ENCODE results near the gene FAAH.
"Not testable (repeated sequence)": the region's sequence is repeated elsewhere in the genome, so short reads cannot be mapped to it uniquely, and the experiment has no call there.

GRCh38 chr1:46367701-46368100, 26.4 kb upstream of the FAAH start:
- TF ChIP-seq CTCF (IDR thresholded peaks at IDR 0.05 in 2 of 3, conservative IDR thresholded peaks at IDR 0.05 in 1 of 3; ENCODE audit: control insufficient read depth in 2 of 3, extremely low read depth in 1 of 3, insufficient read depth in 1 of 3, low read depth in 3 of 3, low read length in 3 of 3); EZH2 (IDR thresholded peaks at IDR 0.05; ENCODE audit: borderline replicate concordance, control insufficient read depth, low read depth, low read length); SRF (IDR thresholded peaks at IDR 0.05; ENCODE audit: low read depth in 2 of 2, low read length in 2 of 2); TARDBP (IDR thresholded peaks at IDR 0.05; ENCODE audit: borderline replicate concordance); FOXM1 (IDR thresholded peaks at IDR 0.05; ENCODE audit: low read depth, low read length); CEBPB (IDR thresholded peaks at IDR 0.05; ENCODE audit: borderline replicate concordance in 1 of 2, low read depth in 2 of 2, low read length in 2 of 2); POLR2A (IDR thresholded peaks at IDR 0.05; ENCODE audit: low read depth, low read length); ZZZ3 (IDR thresholded peaks at IDR 0.05; ENCODE audit: control insufficient read depth, insufficient read length, low read depth); ELK1 (IDR thresholded peaks at IDR 0.05; ENCODE audit: low read depth, low read length); RAD21 (IDR thresholded peaks at IDR 0.05; ENCODE audit: insufficient read depth, low read depth, low read length); PBX3 (IDR thresholded peaks at IDR 0.05; ENCODE audit: insufficient replicate concordance, low read depth, low read length); EP300 (IDR thresholded peaks at IDR 0.05; ENCODE audit: borderline replicate concordance in 1 of 2, control insufficient read depth in 1 of 2, low read depth in 2 of 2, low read length in 2 of 2): not testable (repeated sequence)
